ENCODE results near the gene XCR1. TPM values are rescaled to one million over a fixed set of nuclear protein-coding genes. Genes with fewer than 3 reads are reported as not detected.
"Not testable (repeated sequence)": the region's sequence is repeated elsewhere in the genome, so short reads cannot be mapped to it uniquely, and the experiment has no call there.

Gene XCR1
- total RNA-seq, 2 experiments from 2014 or later, result not detected

- Histone ChIP-seq H3K27ac (ENCODE audit: low read depth, low read length, poor library complexity, severe bottlenecking) (no peak overlapping the region), H2AFZ (ENCODE audit: low read length) (no peak overlapping the region), H3K4me3 (ENCODE audit: low read depth, low read length, poor library complexity, severe bottlenecking) (no peak overlapping the region), H3K4me2 (ENCODE audit: low read length) (no peak overlapping the region), H3K9me2 (ENCODE audit: insufficient read depth, low read length) (no peaks in the 10 kb centered on the region), H3K9me3 (ENCODE audit: low read length) (no peaks in the 10 kb centered on the region), H3K36me3 (ENCODE audit: insufficient read depth, low read length) (no peaks in the 10 kb centered on the region), H3K79me2 (ENCODE audit: insufficient read depth, low read depth, low read length) (no peaks in the 10 kb centered on the region), H3K4me1 (ENCODE audit: insufficient read depth, low read length, poor library complexity, severe bottlenecking) (peaks cover under 1% of the 10 kb centered on the region), H4K20me1 (ENCODE audit: insufficient read depth, low read length) (no peaks in the 10 kb centered on the region)
- BruUV-seq (replicated peaks), result no TSS peak
- intact Hi-C loops (cut with micrococcal nuclease; ENCODE audit: unreplicated experiment), result no loop called here
- CTCF ChIA-PET (ENCODE audit: unreplicated experiment), result no interaction called here
- DNase-seq (ENCODE audit: low spot score), result no peak
- TF ChIP-seq EZH2phosphoT487 (IDR thresholded peaks at IDR 0.05; ENCODE audit: borderline replicate concordance, low read depth, low read length) (no peak), CTCF (conservative IDR thresholded peaks at IDR 0.05; ENCODE audit: low read length) (no peak)
- POLR2A ChIA-PET, result no interaction called here
Measured at GRCh38 chr3:46001178-46001577, 26.1 kb downstream of the XCR1 start.

- TF ChIP-seq CTCF (conservative IDR thresholded peaks at IDR 0.05; ENCODE audit: low read length) (no peak), EZH2phosphoT487 (IDR thresholded peaks at IDR 0.05; ENCODE audit: borderline replicate concordance, low read depth, low read length) (no peak)
- ChIA-PET POLR2A (no interaction called here), CTCF (ENCODE audit: unreplicated experiment) (no interaction called here)
- no peak overlapping the region for H3K27ac ChIP-seq (ENCODE audit: low read depth, low read length, poor library complexity, severe bottlenecking)
- intact Hi-C loops (cut with micrococcal nuclease; ENCODE audit: unreplicated experiment), result no loop called here
- H3K79me2 ChIP-seq (ENCODE audit: insufficient read depth, low read depth, low read length), result peaks cover 20% of the 10 kb centered on the region; the same call in 1 of the 2 replicates
- H3K4me3 ChIP-seq (ENCODE audit: low read depth, low read length, poor library complexity, severe bottlenecking), result no peak overlapping the region
- no peaks in the 10 kb centered on the region for H3K36me3 ChIP-seq (ENCODE audit: insufficient read depth, low read length)
- DNase-seq (ENCODE audit: low spot score), result no peak
- no peaks in the 10 kb centered on the region for H3K9me3 ChIP-seq (ENCODE audit: low read length)
- H3K4me2 ChIP-seq (ENCODE audit: low read length), result no peak overlapping the region
- no peaks in the 10 kb centered on the region for H4K20me1 ChIP-seq (ENCODE audit: insufficient read depth, low read length)
- H3K9me2 ChIP-seq (ENCODE audit: insufficient read depth, low read length), result no peaks in the 10 kb centered on the region
- no TSS peak for BruUV-seq (replicated peaks)
- H3K4me1 ChIP-seq (ENCODE audit: insufficient read depth, low read length, poor library complexity, severe bottlenecking), result peaks cover 20% of the 10 kb centered on the region
- no peak overlapping the region for H2AFZ ChIP-seq (ENCODE audit: low read length)
Measured at GRCh38 chr3:45997942-45998341, 29.3 kb downstream of the XCR1 start.

GRCh38 chr3:45997499-45997898 is 29.8 kb downstream of the XCR1 start:
- H3K9me2 ChIP-seq (ENCODE audit: insufficient read depth, low read length); H2AFZ ChIP-seq (ENCODE audit: low read length); intact Hi-C loops (cut with micrococcal nuclease; ENCODE audit: unreplicated experiment); H3K4me3 ChIP-seq (ENCODE audit: low read depth, low read length, poor library complexity, severe bottlenecking); POLR2A ChIA-PET; BruUV-seq (replicated peaks); H3K4me2 ChIP-seq (ENCODE audit: low read length); DNase-seq (ENCODE audit: low spot score); H4K20me1 ChIP-seq (ENCODE audit: insufficient read depth, low read length); H3K27ac ChIP-seq (ENCODE audit: low read depth, low read length, poor library complexity, severe bottlenecking); CTCF ChIA-PET (ENCODE audit: unreplicated experiment); H3K9me3 ChIP-seq (ENCODE audit: low read length); H3K36me3 ChIP-seq (ENCODE audit: insufficient read depth, low read length): not testable (repeated sequence)
- Histone ChIP-seq H3K4me1 (ENCODE audit: insufficient read depth, low read length, poor library complexity, severe bottlenecking) (peaks cover 24% of the 10 kb centered on the region), H3K79me2 (ENCODE audit: insufficient read depth, low read depth, low read length) (peaks cover 23% of the 10 kb centered on the region; the same call in 1 of the 2 replicates)
